ENCODE measurements around the gene EXOC4. TPM values are rescaled to one million over a fixed set of nuclear protein-coding genes. Genes with fewer than 3 reads are reported as not detected.

Gene EXOC4
- total RNA-seq, 1 experiment from 2014 or later: 77.0 TPM

GRCh38 chr7:133412942-133413341, 160.1 kb downstream of the EXOC4 start:
- no peak for DNase-seq (ENCODE audit: extremely low read depth, low read depth)

GRCh38 chr7:133419041-133419440, 166.2 kb downstream of the EXOC4 start:
- DNase-seq (ENCODE audit: extremely low read depth, low read depth): no peak

GRCh38 chr7:133423618-133424017, 170.7 kb downstream of the EXOC4 start:
- DNase-seq (ENCODE audit: extremely low read depth, low read depth): no peak

GRCh38 chr7:133428326-133428725, 175.4 kb downstream of the EXOC4 start:
- DNase-seq (ENCODE audit: extremely low read depth, low read depth): no peak

GRCh38 chr7:133428876-133429275, 176.0 kb downstream of the EXOC4 start:
- no peak for DNase-seq (ENCODE audit: extremely low read depth, low read depth)

- DNase-seq (ENCODE audit: extremely low read depth, low read depth): no peak
Measured at GRCh38 chr7:133429371-133429770, 176.5 kb downstream of the EXOC4 start.

GRCh38 chr7:133431134-133431724, 178.4 kb downstream of the EXOC4 start:
- DNase-seq (ENCODE audit: extremely low read depth, low read depth): no peak

- DNase-seq (ENCODE audit: extremely low read depth, low read depth): no peak
Measured at GRCh38 chr7:133433165-133433812, 180.4 kb downstream of the EXOC4 start.

GRCh38 chr7:133434246-133434865, 181.5 kb downstream of the EXOC4 start:
- DNase-seq (ENCODE audit: extremely low read depth, low read depth): peak; percentile 45

- peak; percentile 88 for DNase-seq (ENCODE audit: extremely low read depth, low read depth)
Measured at GRCh38 chr7:133436014-133436428, 183.1 kb downstream of the EXOC4 start.

GRCh38 chr7:133437544-133437943, 184.7 kb downstream of the EXOC4 start:
- no peak for DNase-seq (ENCODE audit: extremely low read depth, low read depth)

GRCh38 chr7:133442818-133443217, 189.9 kb downstream of the EXOC4 start:
- DNase-seq (ENCODE audit: extremely low read depth, low read depth): no peak

GRCh38 chr7:133445617-133446016, 192.7 kb downstream of the EXOC4 start:
- DNase-seq (ENCODE audit: extremely low read depth, low read depth): no peak

- DNase-seq (ENCODE audit: extremely low read depth, low read depth): no peak
Measured at GRCh38 chr7:133448012-133448411, 195.1 kb downstream of the EXOC4 start.

GRCh38 chr7:133452577-133452976, 199.7 kb downstream of the EXOC4 start:
- DNase-seq (ENCODE audit: extremely low read depth, low read depth): no peak

GRCh38 chr7:133458688-133459087, 205.8 kb downstream of the EXOC4 start:
- no peak for DNase-seq (ENCODE audit: extremely low read depth, low read depth)

GRCh38 chr7:133461421-133461820, 208.5 kb downstream of the EXOC4 start:
- DNase-seq (ENCODE audit: extremely low read depth, low read depth): no peak

GRCh38 chr7:133475655-133476054, 222.8 kb downstream of the EXOC4 start:
- no peak for DNase-seq (ENCODE audit: extremely low read depth, low read depth)

GRCh38 chr7:133477791-133478190, 224.9 kb downstream of the EXOC4 start:
- no peak for DNase-seq (ENCODE audit: extremely low read depth, low read depth)

- DNase-seq (ENCODE audit: extremely low read depth, low read depth): no peak
Measured at GRCh38 chr7:133478591-133479135, 225.8 kb downstream of the EXOC4 start.

- no peak for DNase-seq (ENCODE audit: extremely low read depth, low read depth)
Measured at GRCh38 chr7:133479456-133480065, 226.7 kb downstream of the EXOC4 start.

Data from NCI-H460 (cell line).